Central memory CD8-positive, alpha-beta T cell (primary cell): ENCODE measurements around the gene ANKRD2.
A peak's percentile ranks its signal among the peaks of the same experiment; 100 is the strongest.

Source experiments
- ATAC-seq: fragments of 150-1000 bp; cut with Tn5 transposase; replicated peaks from 2 replicates; pipeline ENCODE4 v1.10.0; 2022; ENCODE audit warnings: mild to moderate bottlenecking, moderate FRiP score, moderate number of reproducible peaks; ENCODE audit not compliant: poor library complexity, severe bottlenecking; ENCODE audit errors: extremely low read depth
- DNase-seq, 2 donors: peaks; one replicate each; pipeline ENCODE4 v3.0.0; 2021; ENCODE audit warnings: low spot score in 2 of 2
- H3K27ac Mint-ChIP-seq: one replicate; pipeline ENCODE4 v1.8.0; 2022; ENCODE audit warnings: low read depth, mild to moderate bottlenecking, moderate library complexity, mixed read lengths
- H3K27me3 Mint-ChIP-seq: one replicate; pipeline ENCODE4 v1.8.0; 2022; ENCODE audit warnings: mixed read lengths
- H3K36me3 Mint-ChIP-seq: one replicate; pipeline ENCODE4 v1.8.0; 2022; ENCODE audit warnings: mild to moderate bottlenecking, moderate library complexity, mixed read lengths; ENCODE audit not compliant: insufficient read depth
- H3K4me1 Mint-ChIP-seq: one replicate; pipeline ENCODE4 v1.8.0; 2022; ENCODE audit warnings: mixed read lengths
- H3K4me3 Mint-ChIP-seq: one replicate; pipeline ENCODE4 v1.8.0; 2022; ENCODE audit warnings: mild to moderate bottlenecking, moderate library complexity, mixed read lengths
- H3K9me3 Mint-ChIP-seq: one replicate; pipeline ENCODE4 v1.8.0; 2022; ENCODE audit warnings: mixed read lengths

The ANKRD2 gene

GRCh38 chr10:97582169-97582568 is 9.6 kb downstream of the ANKRD2 start:
- Mint-ChIP-seq H3K27me3 (no peaks in the 10 kb centered on the region), H3K4me1 (peaks cover 6% of the 10 kb centered on the region), H3K4me3 (no peak overlapping the region), H3K27ac (no peak overlapping the region), H3K9me3 (no peaks in the 10 kb centered on the region), H3K36me3 (no peaks in the 10 kb centered on the region)
- ATAC-seq (no peak), DNase-seq (no peak)

DNA sequence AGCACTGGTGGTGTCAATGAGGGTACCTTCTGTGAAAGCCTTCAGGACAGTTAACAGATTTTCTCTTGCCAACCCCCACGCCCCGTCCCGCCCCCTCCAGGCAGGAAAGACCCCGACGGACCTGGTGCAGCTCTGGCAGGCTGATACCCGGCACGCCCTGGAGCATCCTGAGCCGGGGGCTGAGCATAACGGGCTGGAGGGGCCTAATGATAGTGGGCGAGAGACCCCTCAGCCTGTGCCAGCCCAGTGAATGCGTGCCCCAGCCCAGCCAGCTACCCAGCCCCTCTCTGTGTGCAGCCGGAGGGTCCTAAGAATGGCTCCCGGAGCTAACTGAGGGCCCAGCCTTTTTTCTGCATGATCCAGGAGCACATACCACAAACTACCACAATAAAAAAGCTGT is 10.9 kb downstream of the ANKRD2 start:
- H3K9me3 Mint-ChIP-seq, result no peaks in the 10 kb centered on the region
- H3K27ac Mint-ChIP-seq, result no peak overlapping the region
- no peak overlapping the region for H3K4me3 Mint-ChIP-seq

DNA sequence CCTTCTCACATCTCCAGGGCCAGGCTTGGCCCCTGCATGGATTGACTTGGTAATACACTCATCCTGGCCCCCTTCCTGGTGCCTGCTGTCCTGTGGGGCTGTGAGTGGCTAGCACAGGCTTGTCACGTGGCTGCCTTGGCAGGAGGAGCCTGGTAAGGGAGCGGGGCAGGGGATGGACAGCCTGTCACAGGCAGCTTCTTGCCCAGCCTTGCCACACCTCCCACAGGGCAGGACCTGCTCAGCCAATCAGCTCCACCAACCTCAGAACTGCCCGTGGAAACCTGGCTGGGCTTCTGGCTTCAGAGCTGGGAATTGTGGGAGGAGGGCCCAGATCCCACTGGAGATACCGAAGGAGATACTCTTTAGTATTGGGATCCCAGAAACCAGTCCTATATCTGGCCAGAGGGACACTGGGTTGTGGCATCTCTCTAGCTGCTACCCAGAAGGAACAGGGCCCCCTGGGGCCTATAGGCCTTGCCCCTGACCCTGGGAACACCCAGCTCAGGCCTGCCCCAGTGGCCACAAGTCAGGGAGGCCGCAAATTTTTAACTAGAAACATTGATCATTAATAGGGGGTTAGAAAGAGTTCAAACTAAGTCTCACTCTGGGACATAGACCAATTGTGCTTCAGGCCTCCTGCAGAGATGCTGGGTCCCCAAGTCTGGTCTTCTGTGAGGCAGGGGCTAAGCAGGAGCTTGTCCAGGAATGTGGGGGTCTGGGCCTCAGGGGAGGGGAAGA is 11.7 kb downstream of the ANKRD2 start, which contains the start of gene HOGA1:
TSS of gene HOGA1 (plus strand) at position 330 of the 738 bp plus-strand sequence. CDS start at position 645, 315 bp downstream.
- H3K27ac Mint-ChIP-seq, result no peak within 1 kb of the TSS
- DNase-seq (no peak), ATAC-seq (no peak)
- H3K9me3 Mint-ChIP-seq, result no peaks in the 10 kb centered on the region
- H3K4me3 Mint-ChIP-seq, result no peak within 1 kb of the TSS
- peaks cover 2% of the 10 kb centered on the region for H3K36me3 Mint-ChIP-seq
- H3K4me1 Mint-ChIP-seq, result peaks cover 6% of the 10 kb centered on the region
- no peaks in the 10 kb centered on the region for H3K27me3 Mint-ChIP-seq

More for the DNA sequence above, 10.9 kb downstream of the ANKRD2 start:
- ATAC-seq (no peak), DNase-seq (no peak)
- no peaks in the 10 kb centered on the region for H3K27me3 Mint-ChIP-seq
- no peaks in the 10 kb centered on the region for H3K36me3 Mint-ChIP-seq
- peaks cover 6% of the 10 kb centered on the region for H3K4me1 Mint-ChIP-seq

- Mint-ChIP-seq H3K4me1 (peaks cover 6% of the 10 kb centered on the region), H3K27ac (no peak overlapping the region), H3K4me3 (no peak overlapping the region), H3K36me3 (peaks cover 3% of the 10 kb centered on the region), H3K9me3 (no peaks in the 10 kb centered on the region), H3K27me3 (no peaks in the 10 kb centered on the region)
- DNase-seq (no peak), ATAC-seq (no peak)
Measured at GRCh38 chr10:97584798-97585438, 12.3 kb downstream of the ANKRD2 start.

DNA sequence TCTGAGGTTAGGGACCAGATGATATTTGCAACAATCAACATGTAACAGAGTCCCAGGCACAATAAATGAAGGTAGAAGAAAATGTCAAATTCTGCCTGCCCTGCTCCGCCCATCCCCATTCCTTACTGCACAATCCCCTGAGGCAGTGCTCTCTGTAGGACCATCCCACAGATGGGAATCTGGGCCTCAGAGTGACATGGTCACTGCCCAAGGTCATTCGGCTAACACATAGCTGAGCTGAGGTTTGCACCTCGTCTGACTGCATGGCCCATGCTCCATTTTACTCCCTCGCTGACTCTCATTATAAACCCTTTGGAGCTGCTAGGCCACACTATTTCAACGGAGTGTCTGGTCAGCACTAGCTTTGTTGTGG is 12.8 kb downstream of the ANKRD2 start:
- Mint-ChIP-seq H3K27me3 (no peaks in the 10 kb centered on the region), H3K4me1 (peaks cover 6% of the 10 kb centered on the region), H3K27ac (no peak overlapping the region), H3K4me3 (no peak overlapping the region), H3K9me3 (no peaks in the 10 kb centered on the region), H3K36me3 (peaks cover 3% of the 10 kb centered on the region)
- DNase-seq, result no peak
- ATAC-seq, result no peak

GRCh38 chr10:97587183-97587582 is 14.6 kb downstream of the ANKRD2 start:
- Mint-ChIP-seq H3K4me1 (peaks cover 9% of the 10 kb centered on the region), H3K4me3 (no peak overlapping the region), H3K27ac (no peak overlapping the region), H3K36me3 (peaks cover 5% of the 10 kb centered on the region), H3K9me3 (no peaks in the 10 kb centered on the region), H3K27me3 (no peaks in the 10 kb centered on the region)
- ATAC-seq (no peak), DNase-seq (no peak)

GRCh38 chr10:97589479-97589878 is 16.9 kb downstream of the ANKRD2 start, which contains the start of gene C10orf62:
TSS of gene C10orf62 (plus strand) at chr10:97589721. CDS start at chr10:97589898, 177 bp downstream.
- Mint-ChIP-seq H3K9me3 (no peaks in the 10 kb centered on the region), H3K27me3 (no peaks in the 10 kb centered on the region), H3K36me3 (peaks cover 5% of the 10 kb centered on the region), H3K4me3 (peak within 1 kb of the TSS; percentile 31), H3K27ac (peak within 1 kb of the TSS; percentile 59), H3K4me1 (peaks cover 9% of the 10 kb centered on the region)
- DNase-seq, result no peak
- no peak for ATAC-seq

DNA sequence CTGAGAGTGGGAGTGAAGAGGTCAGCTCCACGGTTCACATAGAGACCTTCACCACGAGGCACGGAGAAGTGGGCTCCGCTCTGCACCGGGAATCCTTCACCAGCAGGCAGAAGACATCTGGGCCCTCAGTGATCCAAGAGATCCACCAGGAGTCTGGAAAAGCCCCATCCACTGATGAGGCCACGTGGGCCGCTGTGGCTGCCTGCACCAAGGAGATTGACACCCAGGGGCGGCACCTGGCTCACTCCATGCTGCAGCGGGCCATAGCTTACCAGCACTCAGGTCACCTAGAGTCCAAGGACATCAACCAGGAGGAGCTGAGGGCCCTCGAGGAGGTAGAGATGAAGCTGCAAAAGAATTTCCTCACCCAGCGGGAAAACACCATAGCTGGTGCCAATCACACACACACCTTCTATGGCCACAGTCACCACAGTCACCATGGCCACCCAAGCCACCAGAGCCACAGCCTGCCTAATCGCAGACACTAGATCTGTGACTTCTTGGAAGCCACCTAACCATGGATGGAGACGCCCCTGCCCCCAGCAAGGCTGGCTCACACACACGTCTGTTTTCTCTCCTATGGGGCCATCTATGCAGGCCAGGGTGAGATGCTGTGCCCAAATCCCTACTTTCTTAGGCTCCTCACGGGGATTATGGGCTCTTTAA is 17.6 kb downstream of the ANKRD2 start:
- Mint-ChIP-seq H3K27ac (no peak overlapping the region), H3K4me3 (peak overlapping the region; percentile 31), H3K27me3 (no peaks in the 10 kb centered on the region), H3K4me1 (peaks cover 9% of the 10 kb centered on the region), H3K9me3 (no peaks in the 10 kb centered on the region), H3K36me3 (peaks cover 5% of the 10 kb centered on the region)
- peak; percentile 28 for ATAC-seq
- no peak for DNase-seq

DNA sequence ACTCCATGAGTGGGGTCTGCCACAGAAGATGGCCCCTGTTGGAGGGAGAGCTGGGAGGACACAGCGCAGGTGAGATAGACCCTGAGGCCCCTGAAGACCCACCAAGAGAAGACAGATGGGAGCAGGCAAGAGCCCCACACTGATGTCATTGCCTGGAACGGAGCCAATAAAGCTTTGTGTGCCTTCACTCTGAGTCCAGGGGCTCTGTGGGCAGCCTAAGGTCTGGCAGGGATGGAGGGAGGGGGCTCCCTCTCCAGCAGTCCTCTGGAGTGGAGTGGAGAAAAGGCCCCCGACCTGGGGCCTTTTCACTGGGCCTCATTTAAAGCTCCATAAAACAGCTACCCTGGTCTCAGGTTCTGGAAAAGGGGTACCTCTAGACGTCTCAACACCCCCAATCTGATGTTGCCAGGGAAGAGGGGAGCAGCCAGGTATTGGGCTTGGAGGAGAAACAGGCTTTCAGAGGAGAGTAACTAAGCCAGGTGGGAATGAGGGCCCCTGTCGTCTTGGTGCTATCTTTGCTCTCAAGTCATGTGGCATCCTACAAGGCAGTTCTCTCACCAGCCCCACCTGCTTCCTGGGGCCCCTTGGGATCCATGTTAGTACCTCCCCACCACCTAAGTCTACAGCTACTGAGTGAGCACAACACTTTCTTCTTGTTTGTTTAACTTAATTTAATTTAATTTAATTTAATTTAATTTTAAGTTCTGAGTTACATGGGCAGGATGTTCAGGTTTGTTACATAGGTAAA is 18.3 kb downstream of the ANKRD2 start:
- H3K27me3 Mint-ChIP-seq, result no peaks in the 10 kb centered on the region

DNA sequence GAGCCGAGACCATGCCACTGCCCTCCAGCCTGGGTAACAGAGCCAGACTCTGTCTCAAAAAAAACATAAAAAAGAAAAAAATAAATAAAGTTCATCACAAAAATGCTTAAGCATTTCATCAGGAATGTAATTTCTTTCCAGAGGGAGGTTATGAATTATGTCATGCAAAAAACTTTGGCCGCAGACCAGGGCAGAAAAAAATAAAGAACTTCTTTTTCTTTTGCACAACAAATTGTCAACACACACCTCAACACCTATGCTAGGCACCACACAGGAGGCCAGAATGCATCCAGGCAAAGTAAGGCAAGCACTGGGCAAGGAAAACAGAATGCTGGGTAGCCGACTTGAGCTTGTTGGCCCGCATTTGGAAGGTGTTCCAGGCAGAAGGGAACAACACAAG is 20.8 kb downstream of the ANKRD2 start:
- peaks cover 9% of the 10 kb centered on the region for H3K4me1 Mint-ChIP-seq
- H3K9me3 Mint-ChIP-seq, result no peaks in the 10 kb centered on the region
- DNase-seq, result no peak
- H3K27ac Mint-ChIP-seq, result no peak overlapping the region
- no peak for ATAC-seq
- no peaks in the 10 kb centered on the region for H3K27me3 Mint-ChIP-seq
- H3K4me3 Mint-ChIP-seq, result no peak overlapping the region
- H3K36me3 Mint-ChIP-seq, result peaks cover 5% of the 10 kb centered on the region

More for the DNA sequence above, 18.3 kb downstream of the ANKRD2 start:
- no peak for ATAC-seq
- Mint-ChIP-seq H3K27ac (no peak overlapping the region), H3K9me3 (no peaks in the 10 kb centered on the region), H3K4me3 (peak overlapping the region; percentile 31), H3K4me1 (peaks cover 9% of the 10 kb centered on the region), H3K36me3 (peaks cover 5% of the 10 kb centered on the region)
- DNase-seq, result no peak

GRCh38 chr10:97596101-97597082 is 23.8 kb downstream of the ANKRD2 start:
- peaks cover 2% of the 10 kb centered on the region for H3K36me3 Mint-ChIP-seq
- ATAC-seq (no peak), DNase-seq (no peak)
- no peak overlapping the region for H3K4me3 Mint-ChIP-seq
- H3K4me1 Mint-ChIP-seq, result no peaks in the 10 kb centered on the region
- no peaks in the 10 kb centered on the region for H3K9me3 Mint-ChIP-seq
- no peaks in the 10 kb centered on the region for H3K27me3 Mint-ChIP-seq
- H3K27ac Mint-ChIP-seq, result no peak overlapping the region
